HG02642 (cell line): ENCODE measurements around the gene S100A16.
A peak's percentile ranks its signal among the peaks of the same experiment; 100 is the strongest.

Experiments used
- ATAC-seq: cut with Tn5 transposase; IDR thresholded peaks from one replicate; pipeline ENCODE4 v1.9.1; 2021; ENCODE audit warnings: mild to moderate bottlenecking; ENCODE audit not compliant: unreplicated experiment, poor library complexity

The S100A16 gene

GRCh38 chr1:153617663-153618062 lies 4.7 kb upstream of the S100A16 start:
- ATAC-seq = peak; percentile 71

- ATAC-seq = no peak
These were observed 4.0 kb upstream of the S100A16 start for GRCh38 chr1:153616917-153617311.

GRCh38 chr1:153616144-153616916 lies 3.4 kb upstream of the S100A16 start, which contains the start of gene S100A14:
Gene S100A14 (minus strand): TSS chr1:153616325. CDS start chr1:153615858, 467 bp downstream.
- no peak for ATAC-seq

GRCh38 chr1:153615406-153615805 lies 2.5 kb upstream of the S100A16 start:
- ATAC-seq = no peak

GRCh38 chr1:153614906-153615305 lies 2.0 kb upstream of the S100A16 start:
- no peak for ATAC-seq

- ATAC-seq = no peak
These were observed 1.4 kb upstream of the S100A16 start for GRCh38 chr1:153614189-153614900.

- no peak for ATAC-seq
These were observed 469 bp upstream of the S100A16 start for GRCh38 chr1:153613406-153613805.

GRCh38 chr1:153612111-153612754 lies 704 bp downstream of the S100A16 start:
- no peak for ATAC-seq

- ATAC-seq = no peak
These were observed 1.6 kb downstream of the S100A16 start for GRCh38 chr1:153611356-153611755.

GRCh38 chr1:153610811-153611301 lies 2.1 kb downstream of the S100A16 start:
- no peak for ATAC-seq

GRCh38 chr1:153610334-153610733 lies 2.6 kb downstream of the S100A16 start:
- ATAC-seq = no peak

GRCh38 chr1:153609585-153609907 lies 3.4 kb downstream of the S100A16 start:
- no peak for ATAC-seq

GRCh38 chr1:153608742-153609584 lies 4.0 kb downstream of the S100A16 start:
- ATAC-seq = no peak

GRCh38 chr1:153608089-153608682 lies 4.8 kb downstream of the S100A16 start:
- ATAC-seq = no peak

GRCh38 chr1:153607381-153607780 lies 5.6 kb downstream of the S100A16 start:
- ATAC-seq = no peak

GRCh38 chr1:153606194-153606593 lies 6.7 kb downstream of the S100A16 start:
- ATAC-seq = no peak

- ATAC-seq = no peak
These were observed 10.2 kb downstream of the S100A16 start for GRCh38 chr1:153602749-153603148.

GRCh38 chr1:153599847-153600246 lies 13.1 kb downstream of the S100A16 start:
- ATAC-seq = no peak

- peak; percentile 98 for ATAC-seq
These were observed 14.4 kb downstream of the S100A16 start for GRCh38 chr1:153598309-153599172.
